PC-3 (cell line): ENCODE data around the gene DCLK1.

Experiments
- CTCF ChIP-seq: fragments of 300-600 bp; sonication (generic); conservative IDR thresholded peaks from 2 replicates; pipeline ENCODE4 v1.5.1; 2017; ENCODE audit warnings: antibody characterized with exemption, low read depth, mild to moderate bottlenecking, low read length
- EZH2 ChIP-seq: fragments of 300-600 bp; sonication (generic); IDR thresholded peaks from one replicate; pipeline ENCODE4 v1.6.1; 2017; ENCODE audit warnings: antibody characterized with exemption, mild to moderate bottlenecking, low read length; ENCODE audit not compliant: unreplicated experiment

GRCh38 chr13:35954207-35954560 lies 177.0 kb downstream of the DCLK1 start:
- TF ChIP-seq EZH2 (no peak), CTCF (no peak)
